NCI-H510A treated with DMSO at 0.1 percent for 48 hours (cell line): ENCODE results near the gene KIAA0319L.
A peak's percentile ranks its signal among the peaks of the same experiment; 100 is the strongest.
"Not testable (repeated sequence)": the region's sequence is repeated elsewhere in the genome, so short reads cannot be mapped to it uniquely, and the experiment has no call there.

ENCODE experiments used
- DNase-seq: peaks from one replicate; lab custom pipeline; 2025; lab: John Stamatoyannopoulos, UW

The KIAA0319L gene

DNA sequence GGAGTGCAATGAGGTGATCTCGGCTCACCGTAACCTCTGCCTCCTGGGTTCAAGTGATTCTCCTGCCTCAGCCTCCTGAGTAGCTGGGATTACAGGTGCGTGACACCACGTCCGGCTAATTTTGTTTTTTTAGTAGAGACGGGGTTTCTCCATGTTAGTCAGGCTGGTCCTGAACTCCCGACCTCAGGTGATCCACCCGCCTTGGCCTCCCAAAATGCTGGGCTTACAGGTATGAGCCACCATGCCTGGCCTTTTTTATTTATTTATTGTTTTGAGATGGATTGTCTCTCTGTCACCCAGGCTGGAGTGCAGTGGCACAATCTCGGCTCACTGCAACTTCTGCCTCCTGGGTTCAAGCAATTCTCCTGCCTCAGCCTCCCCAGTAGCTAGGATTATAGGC is 24.4 kb upstream of the KIAA0319L start:
- not testable (repeated sequence) for DNase-seq

DNA sequence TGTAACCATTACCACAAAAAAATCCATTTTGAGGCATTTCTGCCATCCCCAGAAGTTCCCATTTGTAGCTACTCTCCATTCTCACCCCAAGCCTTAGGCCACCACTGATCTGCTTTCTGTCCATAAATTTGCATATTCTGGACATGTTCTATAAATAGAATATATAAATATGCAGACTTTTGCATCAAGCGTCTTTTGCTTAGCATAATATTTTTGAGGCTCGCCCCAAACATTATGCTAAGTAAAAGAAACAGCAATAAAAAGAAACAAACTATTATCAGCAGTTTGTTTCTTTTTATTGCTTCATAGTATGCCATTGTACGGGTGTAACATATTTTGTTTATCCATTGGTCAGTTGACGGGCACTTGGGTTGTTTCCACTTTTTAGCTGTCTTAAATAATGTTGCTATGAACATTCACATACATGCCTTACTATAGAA is 23.8 kb upstream of the KIAA0319L start:
- DNase-seq: no peak

DNA sequence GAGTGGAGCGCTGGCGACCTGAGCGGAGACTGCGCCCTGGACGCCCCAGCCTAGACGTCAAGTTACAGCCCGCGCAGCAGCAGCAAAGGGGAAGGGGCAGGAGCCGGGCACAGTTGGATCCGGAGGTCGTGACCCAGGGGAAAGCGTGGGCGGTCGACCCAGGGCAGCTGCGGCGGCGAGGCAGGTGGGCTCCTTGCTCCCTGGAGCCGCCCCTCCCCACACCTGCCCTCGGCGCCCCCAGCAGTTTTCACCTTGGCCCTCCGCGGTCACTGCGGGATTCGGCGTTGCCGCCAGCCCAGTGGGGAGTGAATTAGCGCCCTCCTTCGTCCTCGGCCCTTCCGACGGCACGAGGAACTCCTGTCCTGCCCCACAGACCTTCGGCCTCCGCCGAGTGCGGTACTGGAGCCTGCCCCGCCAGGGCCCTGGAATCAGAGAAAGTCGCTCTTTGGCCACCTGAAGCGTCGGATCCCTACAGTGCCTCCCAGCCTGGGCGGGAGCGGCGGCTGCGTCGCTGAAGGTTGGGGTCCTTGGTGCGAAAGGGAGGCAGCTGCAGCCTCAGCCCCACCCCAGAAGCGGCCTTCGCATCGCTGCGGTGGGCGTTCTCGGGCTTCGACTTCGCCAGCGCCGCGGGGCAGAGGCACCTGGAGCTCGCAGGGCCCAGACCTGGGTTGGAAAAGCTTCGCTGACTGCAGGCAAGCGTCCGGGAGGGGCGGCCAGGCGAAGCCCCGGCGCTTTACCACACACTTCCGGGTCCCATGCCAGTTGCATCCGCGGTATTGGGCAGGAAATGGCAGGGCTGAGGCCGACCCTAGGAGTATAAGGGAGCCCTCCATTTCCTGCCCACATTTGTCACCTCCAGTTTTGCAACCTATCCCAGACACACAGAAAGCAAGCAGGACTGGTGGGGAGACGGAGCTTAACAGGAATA is 20.1 kb upstream of the KIAA0319L start:
- DNase-seq: no peak

- not testable (repeated sequence) for DNase-seq
These were observed 19.5 kb upstream of the KIAA0319L start for GRCh38 chr1:35576766-35577070.

DNA sequence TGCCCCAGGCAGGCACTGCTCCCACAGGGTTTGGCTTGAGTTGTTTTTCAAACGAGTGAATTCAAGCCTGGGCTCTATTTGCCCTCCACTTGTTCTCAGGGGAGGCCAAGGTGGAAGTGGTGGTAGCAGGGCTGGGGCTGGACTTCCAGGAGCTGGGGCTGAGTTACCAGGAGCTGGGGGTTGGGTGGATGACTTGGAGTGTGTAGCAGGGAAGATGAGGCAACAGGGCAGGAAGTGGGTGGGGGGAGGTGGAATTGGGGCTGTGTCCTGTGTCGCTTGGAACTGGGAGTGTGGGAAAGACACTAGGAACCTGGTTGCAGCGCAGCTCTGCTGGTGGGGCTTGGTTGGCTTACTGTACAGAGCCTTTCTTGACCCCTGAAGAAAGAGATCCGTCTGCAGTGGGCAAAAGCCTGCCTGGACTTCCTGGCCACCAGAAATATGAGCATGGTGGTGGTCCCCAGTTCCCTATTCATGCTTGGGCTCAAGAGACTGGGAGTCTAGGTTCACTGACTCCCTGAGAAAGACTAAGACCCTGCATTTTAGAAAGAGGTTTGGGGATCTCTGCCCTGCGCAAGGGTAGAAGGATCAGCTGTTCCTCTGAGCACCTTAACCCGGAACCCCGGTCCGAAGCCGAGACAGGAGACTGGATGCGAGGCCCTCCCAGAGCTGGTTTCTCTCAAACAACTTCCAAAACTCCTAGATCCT is 19.0 kb upstream of the KIAA0319L start:
- no peak for DNase-seq

- no peak for DNase-seq
These were observed 18.3 kb upstream of the KIAA0319L start for GRCh38 chr1:35575416-35575958.

DNA sequence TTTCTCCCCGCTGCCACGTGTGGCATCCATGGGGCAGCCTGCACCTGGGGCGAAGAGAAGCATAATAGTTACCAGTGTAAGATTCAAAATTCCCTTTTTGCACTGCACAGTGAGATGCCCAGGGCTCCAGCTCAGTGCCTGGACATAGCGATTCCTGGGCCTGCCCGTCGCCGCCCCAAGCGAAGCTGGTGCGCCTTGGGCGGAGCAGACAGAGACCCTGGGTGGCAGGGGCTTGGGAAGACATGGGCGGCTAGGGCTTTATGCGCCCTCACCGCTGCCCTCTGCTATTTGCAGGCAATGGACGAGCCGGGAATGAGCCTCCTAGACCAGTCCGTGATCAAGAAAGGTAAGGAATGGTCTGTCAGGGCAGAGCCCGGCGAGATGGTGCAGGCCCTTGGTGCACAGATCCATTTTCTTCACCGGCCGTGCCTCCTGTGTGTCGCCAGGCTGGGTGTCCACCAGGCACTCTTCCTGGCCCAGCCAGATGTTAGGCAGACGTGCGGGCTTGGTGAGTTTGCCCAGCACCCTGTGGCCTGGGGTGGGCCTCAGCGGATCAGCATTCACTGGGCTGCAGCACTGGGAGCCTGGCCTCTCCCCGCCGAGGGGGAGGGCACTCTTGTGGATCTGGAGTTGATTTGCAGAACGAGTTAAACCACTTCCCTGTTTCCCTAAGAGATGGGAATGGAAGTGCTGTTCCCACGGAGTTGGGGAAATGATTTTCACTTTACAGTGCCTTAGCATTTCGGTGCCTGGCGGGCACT is 17.6 kb upstream of the KIAA0319L start:
- peak; percentile 96 for DNase-seq

- DNase-seq: no peak
These were observed 17.0 kb upstream of the KIAA0319L start for GRCh38 chr1:35574125-35574654.

- DNase-seq: peak; percentile 96
These were observed 16.3 kb upstream of the KIAA0319L start, which contains the start of gene TFAP2E for GRCh38 chr1:35573198-35574124. Gene TFAP2E, plus strand, starts transcription at chr1:35573314. Its CDS starts 264 bp downstream, at chr1:35573578.

DNA sequence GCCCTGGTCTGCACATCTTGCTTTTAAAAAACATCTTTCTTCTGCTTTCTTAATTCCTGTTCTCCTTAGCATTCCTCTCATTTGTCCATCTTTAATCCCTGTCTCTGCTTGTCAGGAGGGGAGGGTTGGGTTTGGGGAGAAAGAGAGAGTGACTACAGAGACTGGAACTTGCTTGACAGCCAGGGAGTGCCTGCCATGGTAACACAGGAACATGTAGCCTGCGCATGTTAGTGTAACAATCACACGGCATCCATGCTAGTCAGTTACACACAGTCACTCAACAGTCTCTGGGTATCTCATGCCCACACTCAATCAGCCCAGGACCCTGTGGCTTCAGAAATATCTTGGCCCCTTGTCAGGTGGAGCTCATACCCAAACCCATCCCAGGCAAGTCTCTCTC is 15.1 kb upstream of the KIAA0319L start:
- no peak for DNase-seq

GRCh38 chr1:35571263-35571662 is 14.1 kb upstream of the KIAA0319L start:
- no peak for DNase-seq

DNA sequence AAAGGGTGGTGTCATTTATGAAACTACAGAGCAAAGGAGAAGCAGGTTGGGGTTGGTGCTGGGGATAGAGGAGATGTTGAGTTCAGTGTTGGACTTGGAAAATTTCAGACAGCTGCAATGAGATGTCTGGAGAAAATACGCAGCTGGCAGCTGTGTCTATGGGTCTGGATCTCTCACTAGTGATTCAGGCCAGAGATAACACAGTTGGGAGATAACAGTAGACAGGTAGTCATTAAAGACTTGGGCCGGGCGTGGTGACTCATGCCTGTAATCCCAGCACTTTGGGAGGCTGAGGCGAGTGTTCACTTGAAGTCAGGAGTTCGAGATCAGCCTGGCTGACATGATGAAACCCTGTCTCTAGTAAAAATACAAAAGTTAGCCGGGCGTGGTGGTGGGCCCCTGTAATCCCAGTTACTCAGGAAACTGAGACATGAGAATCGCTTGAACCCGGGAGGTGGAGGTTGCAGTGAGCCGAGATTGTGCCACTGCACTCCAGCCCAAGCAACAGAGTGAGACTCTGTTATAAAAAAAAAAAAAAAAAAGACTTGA is 13.5 kb upstream of the KIAA0319L start:
- DNase-seq: no peak

DNA sequence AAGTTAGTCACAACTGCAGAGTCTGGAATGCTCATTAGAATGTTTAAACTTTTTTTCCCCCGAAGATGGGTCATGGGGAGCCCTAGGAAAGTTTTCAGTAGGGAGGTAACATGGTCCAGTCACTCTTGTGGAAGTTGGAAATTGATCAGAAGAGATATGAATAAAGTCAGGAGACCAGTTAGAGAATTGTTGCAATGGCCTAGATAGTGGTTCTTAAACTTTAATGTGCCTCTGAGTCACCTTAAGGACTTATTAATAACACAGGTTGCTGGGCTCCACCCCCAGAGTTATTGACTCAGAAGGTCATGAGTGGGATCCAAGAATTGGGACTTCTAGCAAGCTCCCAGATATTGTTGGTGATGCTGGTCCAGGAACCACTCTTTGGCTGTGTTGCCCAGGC is 12.7 kb upstream of the KIAA0319L start:
- no peak for DNase-seq

DNA sequence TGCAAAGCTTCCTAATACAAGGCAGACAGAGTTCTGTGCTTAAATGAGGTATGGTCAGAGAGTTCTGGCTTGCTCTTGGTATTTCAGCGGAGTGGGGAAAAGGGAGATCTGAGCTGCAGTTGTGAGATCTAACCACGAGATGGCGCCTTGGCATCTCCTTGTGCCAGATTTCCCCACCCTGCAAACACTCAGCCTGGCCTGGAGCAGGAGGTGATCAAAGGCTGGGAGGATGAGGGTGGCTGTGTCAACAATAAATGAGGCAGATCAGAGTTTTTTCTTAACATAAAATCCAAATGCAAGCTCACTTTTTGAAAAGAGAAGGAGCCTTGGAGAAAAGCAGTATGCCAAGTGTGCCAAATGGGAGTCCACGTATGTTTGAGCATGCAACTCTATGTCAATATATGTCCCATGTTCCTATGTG is 11.8 kb upstream of the KIAA0319L start:
- DNase-seq: peak; percentile 98

DNA sequence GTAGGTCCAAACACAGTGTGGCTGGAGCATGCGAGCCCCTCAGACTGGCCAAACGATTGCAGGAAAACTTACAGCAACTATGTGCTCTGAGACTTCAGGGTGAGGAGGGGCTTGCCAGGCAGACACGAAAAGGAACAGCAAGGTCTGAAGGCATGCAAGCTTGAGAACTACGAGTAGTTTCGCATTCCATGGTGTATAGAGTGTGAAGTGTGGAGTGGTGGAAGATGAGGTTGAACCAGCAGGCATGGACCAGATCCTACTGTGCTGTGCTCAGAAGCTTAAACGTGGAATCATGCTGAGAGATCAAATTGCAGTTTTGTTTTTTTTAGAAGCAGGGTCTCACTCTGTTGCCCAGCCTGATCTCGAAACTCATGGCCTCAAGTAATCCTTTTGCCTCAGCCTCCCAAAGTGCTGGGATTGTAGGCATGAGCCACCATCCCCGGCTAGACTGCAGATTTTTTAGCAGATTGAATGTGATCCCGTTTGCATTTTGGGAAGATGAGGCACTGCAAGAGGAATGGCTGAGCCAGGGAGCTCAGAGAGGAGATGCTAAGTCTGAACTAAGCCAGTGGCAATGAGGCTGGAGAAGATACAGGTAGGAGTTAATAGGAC is 10.8 kb upstream of the KIAA0319L start:
- DNase-seq: no peak

GRCh38 chr1:35565742-35566133 is 8.5 kb upstream of the KIAA0319L start:
- DNase-seq: no peak

GRCh38 chr1:35564884-35565741 is 7.9 kb upstream of the KIAA0319L start:
- no peak for DNase-seq

- peak; percentile 96 for DNase-seq
These were observed 7.1 kb upstream of the KIAA0319L start for GRCh38 chr1:35564037-35564883.
